HepG2 (cell line): ENCODE results near the gene APOC1. TPM values are rescaled to one million over a fixed set of nuclear protein-coding genes. Genes with fewer than 3 reads are reported as not detected.
A peak's percentile ranks its signal among the peaks of the same experiment; 100 is the strongest.

Experiments used
- DMAP1 ChIP-seq: IDR thresholded peaks from 2 replicates; pipeline ENCODE4 v1.6.1; 2016
- EED ChIP-seq: sonication (generic); formaldehyde crosslinking; IDR thresholded peaks from 2 replicates; pipeline ENCODE4 v1.5.0; 2020; ENCODE audit warnings: mild to moderate bottlenecking, missing genetic modification reagents
- GPBP1L1 ChIP-seq: sonication (generic); formaldehyde crosslinking; IDR thresholded peaks from 2 replicates; pipeline ENCODE4 v1.5.0; 2020; ENCODE audit warnings: mild to moderate bottlenecking, missing genetic modification reagents
- JUND ChIP-seq: sonication (generic); formaldehyde crosslinking; IDR thresholded peaks from 2 replicates; pipeline ENCODE4 v1.8.0; 2022; ENCODE audit warnings: mild to moderate bottlenecking, missing genetic modification reagents
- KDM2A ChIP-seq: sonication (generic); formaldehyde crosslinking; IDR thresholded peaks from 2 replicates; pipeline ENCODE4 v1.4.0; 2020; ENCODE audit warnings: low read depth, missing genetic modification reagents, borderline replicate concordance
- KLF11 ChIP-seq: IDR thresholded peaks from 2 replicates; pipeline ENCODE4 v1.6.1; 2016; ENCODE audit warnings: missing compliant biosample characterization
- MEIS2 ChIP-seq: sonication (generic); formaldehyde crosslinking; IDR thresholded peaks from 2 replicates; pipeline ENCODE4 v1.9.0; 2021; ENCODE audit warnings: mild to moderate bottlenecking, missing genetic modification reagents
- MIXL1 ChIP-seq: IDR thresholded peaks from 2 replicates; pipeline ENCODE4 v1.6.1; 2016
- NFATC3 ChIP-seq: sonication (generic); formaldehyde crosslinking; IDR thresholded peaks from 2 replicates; pipeline ENCODE4 v1.5.1; 2020; ENCODE audit warnings: mild to moderate bottlenecking, missing genetic modification reagents
- PLRG1 ChIP-seq: fragments of 450-650 bp; conservative IDR thresholded peaks from 2 replicates; pipeline ENCODE4 v1.6.1; 2016
- PPARG ChIP-seq: conservative IDR thresholded peaks from 2 replicates; pipeline ENCODE4 v1.6.1; 2016; ENCODE audit warnings: missing biosample characterization, missing genetic modification reagents
- SMAD3 ChIP-seq: sonication (generic); formaldehyde crosslinking; IDR thresholded peaks from 2 replicates; pipeline ENCODE4 v1.4.0; 2020; ENCODE audit warnings: missing genetic modification reagents
- TBX3 ChIP-seq: fragments of 450-650 bp; IDR thresholded peaks from 2 replicates; pipeline ENCODE4 v1.6.1; 2017; ENCODE audit warnings: antibody characterized with exemption, mild to moderate bottlenecking, inconsistent platforms, borderline replicate concordance
- TCF12 ChIP-seq, 2 experiments: fragments of 450-650 bp in 1 of 2; sonication (generic) in 1 of 2; formaldehyde crosslinking in 1 of 2; IDR thresholded peaks; 2 replicates each; pipeline versions ENCODE4 v1.6.1 to v1.8.0; 2017 to 2022; ENCODE audit warnings: antibody characterized with exemption in 1 of 2, mild to moderate bottlenecking in 1 of 2, missing genetic modification reagents in 1 of 2, moderate library complexity in 1 of 2
- ZMYM4 ChIP-seq: sonication (generic); formaldehyde crosslinking; IDR thresholded peaks from 2 replicates; pipeline ENCODE4 v1.8.1; 2023; ENCODE audit warnings: mild to moderate bottlenecking, missing genetic modification reagents
- ZNF17 ChIP-seq: sonication (generic); formaldehyde crosslinking; IDR thresholded peaks from 2 replicates; pipeline ENCODE4 v1.5.0; 2020; ENCODE audit warnings: mild to moderate bottlenecking, missing genetic modification reagents
- ZNF746 ChIP-seq: sonication (generic); formaldehyde crosslinking; IDR thresholded peaks from 2 replicates; pipeline ENCODE4 v1.8.0; 2022; ENCODE audit warnings: mild to moderate bottlenecking, missing genetic modification reagents
- ZNF768 ChIP-seq: sonication (generic); formaldehyde crosslinking; IDR thresholded peaks from 2 replicates; pipeline ENCODE4 v1.4.0; 2020; ENCODE audit warnings: missing genetic modification reagents
- ZSCAN31 ChIP-seq: sonication (generic); formaldehyde crosslinking; IDR thresholded peaks from 2 replicates; pipeline ENCODE4 v1.5.0; 2020; ENCODE audit warnings: low read depth, mild to moderate bottlenecking, missing genetic modification reagents
- polyA plus RNA-seq, 8 experiments: library from polyadenylated mRNA; depleted of rRNA in 3 of 8; stranded (reverse) in 7 of 8; unstranded in 1 of 8; fragments of >200 nt; fragmentation: Illumina TruSeq in 4 of 8; extraction: Trizol in 4 of 8; gene quantifications; 2 replicates each; pipeline versions ENCODE4 v1.2.1 to v1.2.3, GENCODE V29; 2011 to 2016; ENCODE audit warnings: low read depth in 4 of 8, missing spikeins in 1 of 8, mixed read lengths in 1 of 8; ENCODE audit not compliant: insufficient read depth in 1 of 8
- total RNA-seq, 5 experiments: library from RNA; depleted of rRNA; stranded (reverse); fragments of >200 nt; fragmentation: Illumina TruSeq; extraction: Trizol; gene quantifications; 2 replicates each; pipeline ENCODE4 v1.2.3, GENCODE V29; 2016; ENCODE audit warnings: low read depth in 1 of 5
- TF ChIP-seq, protein P1 (sequence below): IDR thresholded peaks from 2 replicates; pipeline ENCODE4 v1.6.1; 2016; ENCODE audit warnings: missing genetic modification reagents, missing compliant biosample characterization
- TF ChIP-seq, protein P2 (sequence below): sonication (generic); formaldehyde crosslinking; IDR thresholded peaks from 2 replicates; pipeline ENCODE4 v1.5.0; 2020; ENCODE audit warnings: mild to moderate bottlenecking, missing genetic modification reagents, borderline replicate concordance
- TF ChIP-seq, protein P3 (sequence below): sonication (generic); formaldehyde crosslinking; IDR thresholded peaks from 2 replicates; pipeline ENCODE4 v1.8.1; 2022; ENCODE audit warnings: low read depth, mild to moderate bottlenecking, missing genetic modification reagents
- TF ChIP-seq, protein P4 (sequence below): sonication (generic); formaldehyde crosslinking; IDR thresholded peaks from 2 replicates; pipeline ENCODE4 v1.8.1; 2023; ENCODE audit warnings: mild to moderate bottlenecking, missing genetic modification reagents

Gene APOC1
- total and polyA plus RNA-seq, 2 of the 13 experiments (the other 11 are each of a cell fraction or from before 2014, with no cell fraction given): 600 to 1,235 TPM

DNA sequence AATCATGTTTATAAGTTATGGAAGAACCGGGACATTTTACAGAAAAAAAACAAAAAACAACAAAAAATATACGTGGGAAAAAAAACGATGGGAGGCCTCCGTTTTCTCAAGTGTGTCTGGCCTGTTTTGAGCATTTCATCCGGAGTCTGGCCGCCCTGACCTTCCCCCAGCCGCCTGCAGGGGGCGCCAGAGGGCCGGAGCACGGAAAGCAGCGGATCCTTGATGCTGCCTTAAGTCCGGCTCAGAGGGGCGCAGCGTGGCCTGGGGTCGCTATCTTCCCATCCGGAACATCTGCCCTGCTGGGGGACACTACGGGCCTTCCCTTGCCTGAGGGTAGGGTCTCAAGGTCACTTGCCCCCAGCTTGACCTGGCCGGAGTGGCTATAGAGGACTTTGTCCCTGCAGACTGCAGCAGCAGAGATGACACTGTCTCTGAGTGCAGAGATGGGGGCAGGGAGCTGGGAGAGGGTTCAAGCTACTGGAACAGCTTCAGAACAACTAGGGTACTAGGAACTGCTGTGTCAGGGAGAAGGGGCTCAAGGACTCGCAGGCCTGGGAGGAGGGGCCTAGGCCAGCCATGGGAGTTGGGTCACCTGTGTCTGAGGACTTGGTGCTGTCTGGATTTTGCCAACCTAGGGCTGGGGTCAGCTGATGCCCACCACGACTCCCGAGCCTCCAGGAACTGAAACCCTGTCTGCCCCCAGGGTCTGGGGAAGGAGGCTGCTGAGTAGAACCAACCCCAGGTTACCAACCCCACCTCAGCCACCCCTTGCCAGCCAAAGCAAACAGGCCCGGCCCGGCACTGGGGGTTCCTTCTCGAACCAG, 10.6 kb upstream of the APOC1 start (continued):
- TF ChIP-seq KDM2A (CRISPR knock-in tag) (peak; percentile 81), MEIS2 (CRISPR knock-in tag) (peak; percentile 20; the same call in 1 of the 2 replicates), ZNF768 (peak; percentile 54), GPBP1L1 (CRISPR knock-in tag) (no peak), EED (no peak), ZMYM4 (CRISPR knock-in tag) (peak; percentile 82), NFATC3 (CRISPR knock-in tag) (0 out of 2 replicates have a peak, but pooled peaks have one; percentile 49), PLRG1 (no peak), ZNF17 (CRISPR knock-in tag) (no peak), KLF11 (CRISPR knock-in tag) (peak; percentile 59), ZSCAN31 (CRISPR knock-in tag) (peak; percentile 80; the same call in 1 of the 2 replicates), TBX3 (no peak), MIXL1 (peak; percentile 81; the same call in 1 of the 2 replicates), JUND (CRISPR knock-in tag) (0 out of 2 replicates have a peak, but pooled peaks have one; percentile 18), TCF12 (IDR thresholded peaks at IDR 0.05) (no peak), TCF12 (CRISPR knock-in tag; IDR thresholded peaks at IDR 0.05) (peak; percentile 73; the same call in 1 of the 2 replicates), PPARG (CRISPR knock-in tag) (peak; percentile 30; the same call in 1 of the 2 replicates), SMAD3 (CRISPR knock-in tag) (peak; percentile 82; the same call in 1 of the 2 replicates), DMAP1 (CRISPR knock-in tag) (peak; percentile 69), ZNF746 (peak; percentile 87; the same call in 1 of the 2 replicates)
- TF ChIP-seq, protein P1, sequence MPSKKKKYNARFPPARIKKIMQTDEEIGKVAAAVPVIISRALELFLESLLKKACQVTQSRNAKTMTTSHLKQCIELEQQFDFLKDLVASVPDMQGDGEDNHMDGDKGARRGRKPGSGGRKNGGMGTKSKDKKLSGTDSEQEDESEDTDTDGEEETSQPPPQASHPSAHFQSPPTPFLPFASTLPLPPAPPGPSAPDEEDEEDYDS (CRISPR knock-in tag): peak; percentile 54; the same call in 1 of the 2 replicates
- TF ChIP-seq, protein P2, sequence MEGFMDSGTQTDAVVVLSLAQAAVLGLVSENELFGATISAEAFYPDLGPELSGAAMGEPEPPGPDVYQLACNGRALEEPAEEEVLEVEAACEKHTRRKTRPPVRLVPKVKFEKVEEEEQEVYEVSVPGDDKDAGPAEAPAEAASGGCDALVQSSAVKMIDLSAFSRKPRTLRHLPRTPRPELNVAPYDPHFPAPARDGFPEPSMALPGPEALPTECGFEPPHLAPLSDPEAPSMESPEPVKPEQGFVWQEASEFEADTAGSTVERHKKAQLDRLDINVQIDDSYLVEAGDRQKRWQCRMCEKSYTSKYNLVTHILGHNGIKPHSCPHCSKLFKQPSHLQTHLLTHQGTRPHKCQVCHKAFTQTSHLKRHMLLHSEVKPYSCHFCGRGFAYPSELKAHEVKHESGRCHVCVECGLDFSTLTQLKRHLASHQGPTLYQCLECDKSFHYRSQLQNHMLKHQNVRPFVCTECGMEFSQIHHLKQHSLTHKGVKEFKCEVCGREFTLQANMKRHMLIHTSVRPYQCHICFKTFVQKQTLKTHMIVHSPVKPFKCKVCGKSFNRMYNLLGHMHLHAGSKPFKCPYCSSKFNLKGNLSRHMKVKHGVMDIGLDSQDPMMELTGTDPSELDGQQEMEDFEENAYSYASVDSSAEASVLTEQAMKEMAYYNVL (CRISPR knock-in tag): no peak
- TF ChIP-seq, protein P3, sequence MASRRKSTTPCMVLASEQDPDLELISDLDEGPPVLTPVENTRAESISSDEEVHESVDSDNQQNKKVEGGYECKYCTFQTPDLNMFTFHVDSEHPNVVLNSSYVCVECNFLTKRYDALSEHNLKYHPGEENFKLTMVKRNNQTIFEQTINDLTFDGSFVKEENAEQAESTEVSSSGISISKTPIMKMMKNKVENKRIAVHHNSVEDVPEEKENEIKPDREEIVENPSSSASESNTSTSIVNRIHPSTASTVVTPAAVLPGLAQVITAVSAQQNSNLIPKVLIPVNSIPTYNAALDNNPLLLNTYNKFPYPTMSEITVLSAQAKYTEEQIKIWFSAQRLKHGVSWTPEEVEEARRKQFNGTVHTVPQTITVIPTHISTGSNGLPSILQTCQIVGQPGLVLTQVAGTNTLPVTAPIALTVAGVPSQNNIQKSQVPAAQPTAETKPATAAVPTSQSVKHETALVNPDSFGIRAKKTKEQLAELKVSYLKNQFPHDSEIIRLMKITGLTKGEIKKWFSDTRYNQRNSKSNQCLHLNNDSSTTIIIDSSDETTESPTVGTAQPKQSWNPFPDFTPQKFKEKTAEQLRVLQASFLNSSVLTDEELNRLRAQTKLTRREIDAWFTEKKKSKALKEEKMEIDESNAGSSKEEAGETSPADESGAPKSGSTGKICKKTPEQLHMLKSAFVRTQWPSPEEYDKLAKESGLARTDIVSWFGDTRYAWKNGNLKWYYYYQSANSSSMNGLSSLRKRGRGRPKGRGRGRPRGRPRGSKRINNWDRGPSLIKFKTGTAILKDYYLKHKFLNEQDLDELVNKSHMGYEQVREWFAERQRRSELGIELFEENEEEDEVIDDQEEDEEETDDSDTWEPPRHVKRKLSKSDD: peak; percentile 50; the same call in 1 of the 2 replicates
- TF ChIP-seq, protein P4, sequence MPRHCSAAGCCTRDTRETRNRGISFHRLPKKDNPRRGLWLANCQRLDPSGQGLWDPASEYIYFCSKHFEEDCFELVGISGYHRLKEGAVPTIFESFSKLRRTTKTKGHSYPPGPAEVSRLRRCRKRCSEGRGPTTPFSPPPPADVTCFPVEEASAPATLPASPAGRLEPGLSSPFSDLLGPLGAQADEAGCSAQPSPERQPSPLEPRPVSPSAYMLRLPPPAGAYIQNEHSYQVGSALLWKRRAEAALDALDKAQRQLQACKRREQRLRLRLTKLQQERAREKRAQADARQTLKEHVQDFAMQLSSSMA (CRISPR knock-in tag): no peak
